Subcutaneous adipose tissue (tissue), 4 donors: ENCODE results near the gene ISM2. TPM values are rescaled to one million over a fixed set of nuclear protein-coding genes. Genes with fewer than 3 reads are reported as not detected.

Experiments
- total RNA-seq, 4 donors: library from RNA; depleted of rRNA; stranded (reverse); fragments of >200 nt; gene quantifications; one replicate each; pipeline ENCODE4 v1.1.0, GENCODE V29; 2016
- TF ChIP-seq, protein P1 (sequence below): fragments of 450-650 bp; IDR thresholded peaks from one replicate; pipeline ENCODE4 v1.5.1; 2016; ENCODE audit warnings: low read depth, mild to moderate bottlenecking, control low read depth, antibody characterized with exemption, moderate library complexity

ISM2 gene
- total RNA-seq, 4 donors from 2014 or later: 0.16 TPM; not detected in 3

DNA sequence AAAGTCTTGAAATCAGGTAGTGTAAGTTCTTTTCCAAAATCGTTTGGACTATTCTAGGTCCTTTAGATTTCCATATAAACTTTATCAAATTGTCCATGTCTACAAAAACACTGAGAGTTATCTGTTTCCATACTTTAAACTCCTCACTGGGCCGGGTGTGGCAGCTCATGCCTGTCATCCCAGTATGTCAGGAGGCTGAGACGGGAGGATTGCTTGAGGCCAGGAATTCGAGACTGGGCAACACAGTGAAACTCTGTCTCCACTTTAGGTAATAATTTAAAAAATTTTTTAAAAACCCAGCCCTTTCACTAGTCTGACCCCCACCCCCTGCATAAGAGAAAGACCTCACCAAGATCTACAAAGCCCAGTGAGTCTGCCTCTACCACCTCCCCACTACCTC, 6.4 kb upstream of the ISM2 start:
- TF ChIP-seq, protein P1, sequence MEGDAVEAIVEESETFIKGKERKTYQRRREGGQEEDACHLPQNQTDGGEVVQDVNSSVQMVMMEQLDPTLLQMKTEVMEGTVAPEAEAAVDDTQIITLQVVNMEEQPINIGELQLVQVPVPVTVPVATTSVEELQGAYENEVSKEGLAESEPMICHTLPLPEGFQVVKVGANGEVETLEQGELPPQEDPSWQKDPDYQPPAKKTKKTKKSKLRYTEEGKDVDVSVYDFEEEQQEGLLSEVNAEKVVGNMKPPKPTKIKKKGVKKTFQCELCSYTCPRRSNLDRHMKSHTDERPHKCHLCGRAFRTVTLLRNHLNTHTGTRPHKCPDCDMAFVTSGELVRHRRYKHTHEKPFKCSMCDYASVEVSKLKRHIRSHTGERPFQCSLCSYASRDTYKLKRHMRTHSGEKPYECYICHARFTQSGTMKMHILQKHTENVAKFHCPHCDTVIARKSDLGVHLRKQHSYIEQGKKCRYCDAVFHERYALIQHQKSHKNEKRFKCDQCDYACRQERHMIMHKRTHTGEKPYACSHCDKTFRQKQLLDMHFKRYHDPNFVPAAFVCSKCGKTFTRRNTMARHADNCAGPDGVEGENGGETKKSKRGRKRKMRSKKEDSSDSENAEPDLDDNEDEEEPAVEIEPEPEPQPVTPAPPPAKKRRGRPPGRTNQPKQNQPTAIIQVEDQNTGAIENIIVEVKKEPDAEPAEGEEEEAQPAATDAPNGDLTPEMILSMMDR: no peak

DNA sequence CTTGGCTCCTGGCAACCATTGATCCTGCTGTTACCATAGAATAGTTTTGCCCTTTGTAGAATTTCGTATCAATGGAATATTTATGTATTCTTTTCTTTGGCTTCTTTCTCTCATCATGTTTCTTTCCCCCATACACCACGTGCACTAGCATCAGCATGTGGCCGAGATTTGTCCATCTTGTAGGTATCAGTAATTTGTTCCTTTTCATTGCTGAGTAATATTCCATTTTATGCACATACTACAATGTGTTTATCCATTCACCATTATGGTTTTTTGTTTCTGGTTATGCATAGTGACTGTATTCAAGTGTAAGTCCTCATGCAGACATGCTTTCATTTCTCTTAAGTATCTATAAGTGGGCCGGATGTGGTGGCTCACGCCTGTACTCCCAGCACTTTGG, 4.5 kb upstream of the ISM2 start:
- TF ChIP-seq, protein P1: no peak

DNA sequence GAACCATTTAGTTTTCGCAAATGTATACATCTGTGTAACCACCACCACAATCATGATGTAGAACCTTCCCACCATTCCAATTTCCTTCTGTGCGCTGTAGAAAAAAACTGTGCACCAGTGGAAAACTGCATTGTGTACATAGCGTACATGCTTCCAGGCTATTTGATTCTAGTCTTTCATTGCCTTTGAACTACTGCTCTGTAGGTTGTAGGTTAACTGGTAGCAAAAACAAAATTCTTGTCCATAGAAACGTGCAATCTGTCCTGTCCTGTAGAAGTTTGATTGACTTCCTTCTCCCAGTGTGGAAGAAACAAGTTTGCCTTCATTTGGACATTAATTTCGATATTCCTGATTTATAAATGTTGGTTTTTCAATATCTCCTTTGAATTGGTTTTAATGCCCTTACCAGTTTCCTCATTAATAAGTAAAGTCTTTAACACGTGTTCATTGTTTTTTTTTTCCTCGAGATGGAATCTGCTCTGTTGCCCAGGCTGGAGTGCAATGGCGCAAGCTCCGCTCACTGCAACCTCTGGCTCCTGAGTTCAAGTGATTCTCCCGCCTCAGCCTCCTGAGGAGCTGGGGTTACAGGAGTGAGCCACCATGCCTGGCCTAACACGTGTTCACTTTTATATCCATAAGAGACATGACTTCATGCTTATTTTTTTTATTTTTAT, 3.6 kb upstream of the ISM2 start:
- TF ChIP-seq, protein P1: no peak

DNA sequence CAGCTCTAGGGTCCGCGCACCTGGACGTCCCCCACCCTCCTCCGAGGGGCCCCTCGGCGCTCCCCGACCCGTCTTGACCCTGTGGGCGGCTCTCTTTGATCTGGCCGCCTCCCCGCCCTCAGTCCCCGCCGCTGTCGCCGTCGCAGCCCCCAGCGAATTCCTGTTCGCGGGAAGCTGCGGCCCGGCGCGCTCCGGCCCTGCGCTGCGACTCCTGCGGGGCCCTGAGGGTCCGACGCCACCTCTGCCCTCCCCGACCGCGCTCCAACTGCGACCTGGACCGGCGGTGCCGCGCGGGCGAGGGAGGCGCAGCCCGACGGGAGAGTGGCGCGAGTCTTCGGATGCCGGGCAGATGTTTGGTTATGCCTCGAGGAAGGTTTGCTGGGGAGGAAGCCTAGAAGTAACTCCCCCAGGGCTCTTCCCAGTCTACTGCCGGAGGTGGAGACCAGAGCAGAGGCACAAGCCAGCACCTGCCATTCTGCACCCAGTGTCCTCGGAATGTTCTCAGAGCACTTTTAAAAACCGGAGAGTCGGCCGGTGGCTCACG, 440 bp upstream of the ISM2 start:
- TF ChIP-seq, protein P1: no peak

DNA sequence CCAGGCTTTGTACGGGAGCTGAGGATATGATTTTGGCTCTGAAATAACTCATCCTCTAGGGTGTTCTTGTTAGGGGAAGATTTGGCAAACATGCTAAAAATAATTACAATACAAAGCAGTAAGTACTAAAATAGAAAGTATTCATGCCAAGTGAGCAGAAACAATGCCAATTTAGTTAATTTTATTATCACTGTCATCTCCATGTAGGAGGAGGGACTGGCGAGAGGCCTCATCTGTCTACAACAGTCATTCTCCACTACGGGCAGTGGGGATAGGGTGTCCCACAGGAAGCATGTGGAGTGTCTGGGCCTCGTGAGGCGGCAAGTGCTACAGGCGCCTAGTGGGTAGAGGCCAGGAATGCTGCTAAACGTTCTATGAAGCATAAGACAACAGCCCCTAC, 3.3 kb downstream of the ISM2 start:
- TF ChIP-seq, protein P1: no peak

DNA sequence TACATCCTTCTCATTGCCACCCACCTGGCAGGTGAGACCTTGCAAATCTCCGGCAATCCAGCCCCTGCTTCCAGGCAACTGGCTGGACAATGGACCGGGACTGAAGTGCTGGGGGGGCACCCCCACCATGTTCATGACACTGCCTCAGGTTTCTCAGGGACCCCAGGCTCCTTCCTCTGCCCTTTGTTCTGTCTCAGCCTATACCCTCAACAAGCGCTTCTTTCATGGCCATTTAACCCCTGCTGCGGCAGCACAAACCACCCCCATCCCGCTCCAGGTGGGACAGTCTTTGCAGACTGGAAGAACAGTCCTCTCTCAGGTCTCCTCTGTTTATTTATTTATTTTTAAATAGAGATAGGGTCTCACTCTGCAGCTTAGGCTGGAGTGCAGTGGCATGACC, 7.6 kb downstream of the ISM2 start:
- TF ChIP-seq, protein P1: no peak

DNA sequence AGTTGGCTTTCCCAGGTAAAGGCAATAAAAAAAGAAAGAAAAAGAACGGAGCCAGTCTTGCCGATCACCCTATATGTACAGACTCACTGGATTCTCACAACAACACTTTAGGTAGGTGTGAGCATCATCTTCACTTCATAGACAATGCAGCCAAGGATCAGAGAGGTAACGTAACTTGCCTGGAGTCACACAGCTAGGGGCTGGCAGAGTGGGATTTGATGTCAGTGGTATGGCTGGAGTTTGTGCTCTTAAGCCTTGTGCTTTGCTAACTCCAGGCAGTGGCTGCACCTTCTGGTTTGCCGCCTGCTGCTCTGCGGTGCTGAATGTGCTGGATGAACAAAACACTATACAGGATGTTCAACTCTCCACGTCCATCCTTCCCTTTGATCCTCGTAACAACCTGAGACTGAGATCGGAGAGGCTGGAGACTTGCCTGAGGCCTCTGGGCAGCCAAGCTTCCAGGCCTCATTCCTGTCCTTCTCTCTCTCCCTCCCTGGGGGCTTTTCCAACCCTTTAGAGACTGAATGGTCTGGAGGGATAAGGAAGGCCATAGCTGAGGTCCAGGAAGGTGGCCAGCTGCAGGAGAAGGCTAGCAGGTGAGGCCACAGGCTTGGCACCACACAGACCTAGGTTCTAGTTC, 8.1 kb downstream of the ISM2 start:
- TF ChIP-seq, protein P1: no peak
